ENCODE results near the gene POC1A. TPM values are rescaled to one million over a fixed set of nuclear protein-coding genes. Genes with fewer than 3 reads are reported as not detected.

Gene POC1A
- total RNA-seq, 1 donor from 2014 or later: 3.7 TPM

DNA sequence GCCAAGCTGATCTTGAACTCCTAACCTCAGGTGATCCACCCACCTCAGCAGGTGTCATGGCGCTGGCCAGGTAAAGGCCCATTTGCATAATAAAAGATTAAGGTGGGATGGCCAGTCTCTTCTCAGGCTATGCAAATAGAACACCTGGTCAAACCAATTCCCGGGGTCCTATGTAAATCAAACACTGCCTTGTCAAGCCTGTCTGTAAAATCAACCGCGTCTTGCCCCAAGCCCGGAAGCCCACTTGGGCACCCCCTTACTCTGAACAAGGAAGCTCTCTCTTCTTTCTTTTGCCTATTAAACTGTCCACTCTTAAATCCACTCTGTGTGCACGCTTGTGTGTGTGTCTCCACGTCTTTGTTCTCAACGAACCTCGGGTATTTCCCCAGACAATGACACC lies 13.0 kb upstream of the POC1A start:
- no peak for TF ChIP-seq EZH2 (IDR thresholded peaks at IDR 0.05; ENCODE audit: insufficient read depth, low read length)
- no peak for TF ChIP-seq CTCF (IDR thresholded peaks at IDR 0.05; ENCODE audit: insufficient read depth, low read depth, low read length)
- H3K79me2 ChIP-seq (ENCODE audit: insufficient read depth, low read length): no peaks in the 10 kb centered on the region
- no peaks in the 10 kb centered on the region for H3K9me3 ChIP-seq (ENCODE audit: insufficient read depth, low read depth, low read length)
- Mint-ChIP-seq H3K27ac (ENCODE audit: unreplicated experiment) (no peak overlapping the region), H3K27me3 (ENCODE audit: low read depth, unreplicated experiment) (peaks cover 7% of the 10 kb centered on the region), H3K4me1 (ENCODE audit: low read depth, unreplicated experiment) (peaks cover 2% of the 10 kb centered on the region), H3K36me3 (ENCODE audit: low read depth, unreplicated experiment) (no peaks in the 10 kb centered on the region), H3K9me3 (ENCODE audit: unreplicated experiment) (no peaks in the 10 kb centered on the region), H3K4me3 (ENCODE audit: unreplicated experiment) (no peak overlapping the region)
- H3K4me2 ChIP-seq (ENCODE audit: low read length): no peak overlapping the region
- no peak overlapping the region for H3K27ac ChIP-seq (ENCODE audit: low read depth, low read length)
- no peak for DNase-seq (ENCODE audit: low read depth)
- no peaks in the 10 kb centered on the region for H3K36me3 ChIP-seq (ENCODE audit: insufficient read depth, low read length)
- FAIRE-seq: no peak
- H2AFZ ChIP-seq (ENCODE audit: low read depth, low read length): no peak overlapping the region
- peaks cover 6% of the 10 kb centered on the region for H3K4me1 ChIP-seq (ENCODE audit: insufficient read depth, low read length)
- H4K20me1 ChIP-seq (ENCODE audit: insufficient read depth, low read length): no peaks in the 10 kb centered on the region
- H3K27me3 ChIP-seq (ENCODE audit: insufficient read depth, low read length): no peaks in the 10 kb centered on the region
- H3K4me3 ChIP-seq (ENCODE audit: insufficient read depth, low read depth, low read length): no peak overlapping the region
- H3K9ac ChIP-seq (ENCODE audit: low read length): no peak overlapping the region

GRCh38 chr3:52162250-52162872 lies 8.1 kb upstream of the POC1A start:
- no peaks in the 10 kb centered on the region for H3K9me3 Mint-ChIP-seq (ENCODE audit: unreplicated experiment)
- Histone ChIP-seq H4K20me1 (ENCODE audit: insufficient read depth, low read length) (no peaks in the 10 kb centered on the region), H3K9me3 (ENCODE audit: insufficient read depth, low read depth, low read length) (no peaks in the 10 kb centered on the region), H3K4me1 (ENCODE audit: insufficient read depth, low read length) (no peaks in the 10 kb centered on the region), H3K9ac (ENCODE audit: low read length) (no peak overlapping the region), H2AFZ (ENCODE audit: low read depth, low read length) (no peak overlapping the region), H3K27me3 (ENCODE audit: insufficient read depth, low read length) (no peaks in the 10 kb centered on the region), H3K79me2 (ENCODE audit: insufficient read depth, low read length) (no peaks in the 10 kb centered on the region), H3K36me3 (ENCODE audit: insufficient read depth, low read length) (no peaks in the 10 kb centered on the region), H3K4me2 (ENCODE audit: low read length) (no peak overlapping the region), H3K27ac (ENCODE audit: low read depth, low read length) (no peak overlapping the region), H3K4me3 (ENCODE audit: insufficient read depth, low read depth, low read length) (no peak overlapping the region)
- DNase-seq (ENCODE audit: low read depth): no peak
- FAIRE-seq: no peak
- no peaks in the 10 kb centered on the region for H3K4me1 Mint-ChIP-seq (ENCODE audit: low read depth, unreplicated experiment)
- H3K36me3 Mint-ChIP-seq (ENCODE audit: low read depth, unreplicated experiment): no peaks in the 10 kb centered on the region
- TF ChIP-seq EZH2 (IDR thresholded peaks at IDR 0.05; ENCODE audit: insufficient read depth, low read length) (no peak), CTCF (IDR thresholded peaks at IDR 0.05; ENCODE audit: insufficient read depth, low read depth, low read length) (no peak)
- peaks cover 2% of the 10 kb centered on the region for H3K27me3 Mint-ChIP-seq (ENCODE audit: low read depth, unreplicated experiment)
- no peak overlapping the region for H3K27ac Mint-ChIP-seq (ENCODE audit: unreplicated experiment)
- H3K4me3 Mint-ChIP-seq (ENCODE audit: unreplicated experiment): no peak overlapping the region

GRCh38 chr3:52159503-52159902 lies 5.3 kb upstream of the POC1A start:
- Mint-ChIP-seq H3K36me3 (ENCODE audit: low read depth, unreplicated experiment) (no peaks in the 10 kb centered on the region), H3K4me1 (ENCODE audit: low read depth, unreplicated experiment) (no peaks in the 10 kb centered on the region), H3K9me3 (ENCODE audit: unreplicated experiment) (no peaks in the 10 kb centered on the region), H3K27ac (ENCODE audit: unreplicated experiment) (no peak overlapping the region), H3K4me3 (ENCODE audit: unreplicated experiment) (no peak overlapping the region), H3K27me3 (ENCODE audit: low read depth, unreplicated experiment) (peaks cover 2% of the 10 kb centered on the region)
- Histone ChIP-seq H3K27ac (ENCODE audit: low read depth, low read length) (no peak overlapping the region), H3K9me3 (ENCODE audit: insufficient read depth, low read depth, low read length) (no peaks in the 10 kb centered on the region), H3K4me2 (ENCODE audit: low read length) (no peak overlapping the region), H3K36me3 (ENCODE audit: insufficient read depth, low read length) (no peaks in the 10 kb centered on the region), H4K20me1 (ENCODE audit: insufficient read depth, low read length) (no peaks in the 10 kb centered on the region), H3K27me3 (ENCODE audit: insufficient read depth, low read length) (no peaks in the 10 kb centered on the region), H2AFZ (ENCODE audit: low read depth, low read length) (no peak overlapping the region), H3K4me1 (ENCODE audit: insufficient read depth, low read length) (peaks cover 4% of the 10 kb centered on the region), H3K79me2 (ENCODE audit: insufficient read depth, low read length) (no peaks in the 10 kb centered on the region), H3K9ac (ENCODE audit: low read length) (no peak overlapping the region), H3K4me3 (ENCODE audit: insufficient read depth, low read depth, low read length) (no peak overlapping the region)
- TF ChIP-seq EZH2 (IDR thresholded peaks at IDR 0.05; ENCODE audit: insufficient read depth, low read length): no peak
- no peak for TF ChIP-seq CTCF (IDR thresholded peaks at IDR 0.05; ENCODE audit: insufficient read depth, low read depth, low read length)
- DNase-seq (ENCODE audit: low read depth) (no peak), FAIRE-seq (no peak)
